Measurements from ENCODE around the gene SKP1.

- TF ChIP-seq YY1 (IDR thresholded peaks at IDR 0.05; ENCODE audit: low read depth, low read length) = no peak
- TF ChIP-seq E2F4 (IDR thresholded peaks at IDR 0.05; ENCODE audit: low read depth, low read length) = no peak
- TF ChIP-seq POLR2A (IDR thresholded peaks at IDR 0.05; ENCODE audit: low read depth, low read length) = no peak
- no peak for TF ChIP-seq HCFC1 (IDR thresholded peaks at IDR 0.05; ENCODE audit: low read length)
- TF ChIP-seq PRDM15 (CRISPR knock-in tag; IDR thresholded peaks at IDR 0.05) = no peak
- TF ChIP-seq CTCF (IDR thresholded peaks at IDR 0.05 in 2 of 3, conservative IDR thresholded peaks at IDR 0.05 in 1 of 3; ENCODE audit: control insufficient read depth in 2 of 3, extremely low read depth in 1 of 3, insufficient read depth in 1 of 3, low read depth in 3 of 3, low read length in 3 of 3) = no peak
- no peak for TF ChIP-seq POLR2AphosphoS2 (IDR thresholded peaks at IDR 0.05; ENCODE audit: low read depth, low read length)
- TF ChIP-seq IKZF1 (conservative IDR thresholded peaks at IDR 0.05) = peak; percentile 56; the same call in 1 of the 2 replicates
- TF ChIP-seq SRF (IDR thresholded peaks at IDR 0.05; ENCODE audit: low read depth in 2 of 2, low read length in 2 of 2) = no peak
- TF ChIP-seq POLR2AphosphoS5 (IDR thresholded peaks at IDR 0.05; ENCODE audit: low read length) = no peak; the same call in 1 of the 2 replicates
- no peak for TF ChIP-seq ELK1 (IDR thresholded peaks at IDR 0.05; ENCODE audit: low read depth, low read length)
Measured at GRCh38 chr5:134111741-134112647, 64.8 kb downstream of the SKP1 start.

Measured in GM12878 (cell line).